Astrocyte (in vitro differentiated cells and primary cell): ENCODE results near the gene PINLYP. TPM values are rescaled to one million over a fixed set of nuclear protein-coding genes. Genes with fewer than 3 reads are reported as not detected.

Experiments
- DNase-seq: peaks from one replicate; pipeline ENCODE4 v3.0.0-alpha.2; 2010; ENCODE audit warnings: low read depth
- FAIRE-seq: peaks from 2 replicates; lab custom pipeline; 2011; peaks lifted over from hg19 to GRCh38; lab: Jason Lieb, UNC
- H2AFZ ChIP-seq: 2 replicates; pipeline ENCODE4 v1.6.0; 2012; ENCODE audit warnings: low read depth, low read length, inconsistent platforms
- H3K27ac ChIP-seq: 2 replicates; pipeline ENCODE4 v1.5.1; 2011; ENCODE audit warnings: low read depth, low read length, inconsistent platforms
- H3K27me3 ChIP-seq: 2 replicates; pipeline ENCODE4 v1.6.0; 2011; ENCODE audit warnings: low read length, inconsistent platforms; ENCODE audit not compliant: insufficient read depth
- H3K36me3 ChIP-seq: 2 replicates; pipeline ENCODE4 v1.5.1; 2011; ENCODE audit warnings: low read length, inconsistent platforms; ENCODE audit not compliant: insufficient read depth
- H3K4me1 ChIP-seq: 2 replicates; pipeline ENCODE4 v1.5.1; 2011; ENCODE audit warnings: low read length, inconsistent platforms; ENCODE audit not compliant: insufficient read depth
- H3K4me2 ChIP-seq: 2 replicates; pipeline ENCODE4 v1.6.0; 2012; ENCODE audit warnings: low read length, inconsistent platforms
- H3K4me3 ChIP-seq: 2 replicates; pipeline ENCODE4 v1.5.1; 2011; ENCODE audit warnings: low read depth, mild to moderate bottlenecking, low read length, inconsistent platforms; ENCODE audit not compliant: insufficient read depth
- H3K79me2 ChIP-seq: 2 replicates; pipeline ENCODE4 v1.6.0; 2012; ENCODE audit warnings: mild to moderate bottlenecking, low read length, inconsistent platforms; ENCODE audit not compliant: insufficient read depth
- H3K9ac ChIP-seq: 2 replicates; pipeline ENCODE4 v1.6.0; 2012; ENCODE audit warnings: mild to moderate bottlenecking, low read length, inconsistent platforms
- H3K9me3 ChIP-seq: 2 replicates; pipeline ENCODE4 v1.5.1; 2012; ENCODE audit warnings: low read depth, mild to moderate bottlenecking, low read length, inconsistent platforms; ENCODE audit not compliant: insufficient read depth
- H4K20me1 ChIP-seq: 2 replicates; pipeline ENCODE4 v1.6.0; 2012; ENCODE audit warnings: low read length, inconsistent platforms; ENCODE audit not compliant: insufficient read depth
- H3K27ac Mint-ChIP-seq: one replicate; pipeline ENCODE4 v1.8.0; 2021; ENCODE audit warnings: mild to moderate bottlenecking, mixed read lengths; ENCODE audit not compliant: unreplicated experiment
- H3K27me3 Mint-ChIP-seq: one replicate; pipeline ENCODE4 v1.8.0; 2021; ENCODE audit warnings: low read depth, mixed read lengths; ENCODE audit not compliant: unreplicated experiment
- H3K36me3 Mint-ChIP-seq: one replicate; pipeline ENCODE4 v1.8.0; 2021; ENCODE audit warnings: low read depth, mixed read lengths; ENCODE audit not compliant: unreplicated experiment
- H3K4me1 Mint-ChIP-seq: one replicate; pipeline ENCODE4 v1.8.0; 2021; ENCODE audit warnings: low read depth, mixed read lengths; ENCODE audit not compliant: unreplicated experiment
- H3K4me3 Mint-ChIP-seq: one replicate; pipeline ENCODE4 v1.8.0; 2021; ENCODE audit warnings: mild to moderate bottlenecking, moderate library complexity, mixed read lengths; ENCODE audit not compliant: unreplicated experiment
- H3K9me3 Mint-ChIP-seq: one replicate; pipeline ENCODE4 v1.8.0; 2021; ENCODE audit warnings: mild to moderate bottlenecking, mixed read lengths; ENCODE audit not compliant: unreplicated experiment
- CTCF ChIP-seq: IDR thresholded peaks from 2 replicates; pipeline ENCODE4 v1.5.1; 2011; ENCODE audit warnings: low read depth, mild to moderate bottlenecking, inconsistent platforms, low read length, moderate library complexity; ENCODE audit not compliant: insufficient read depth
- EZH2 ChIP-seq: IDR thresholded peaks from 2 replicates; pipeline ENCODE4 v1.6.1; 2012; ENCODE audit warnings: mild to moderate bottlenecking, low read length, inconsistent platforms; ENCODE audit not compliant: insufficient read depth
- total RNA-seq: library from RNA; stranded (reverse); gene quantifications from 2 replicates; pipeline ENCODE4 v1.2.1, GENCODE V29; 2021

The PINLYP gene
- total RNA-seq, 1 donor from 2014 or later: 0.30 TPM

- Mint-ChIP-seq H3K9me3 (no peaks in the 10 kb centered on the region), H3K36me3 (peaks cover 1% of the 10 kb centered on the region), H3K4me3 (no peak overlapping the region), H3K4me1 (no peaks in the 10 kb centered on the region), H3K27me3 (no peaks in the 10 kb centered on the region), H3K27ac (no peak overlapping the region)
- no peak overlapping the region for H3K4me3 ChIP-seq
- no peak for FAIRE-seq
- no peaks in the 10 kb centered on the region for H3K9me3 ChIP-seq
- H3K9ac ChIP-seq: no peak overlapping the region
- peaks cover 12% of the 10 kb centered on the region for H4K20me1 ChIP-seq
- H3K27me3 ChIP-seq: no peaks in the 10 kb centered on the region
- H3K79me2 ChIP-seq: peaks cover 25% of the 10 kb centered on the region
- no peak overlapping the region for H2AFZ ChIP-seq
- H3K4me2 ChIP-seq: no peak overlapping the region
- H3K36me3 ChIP-seq: peaks cover 5% of the 10 kb centered on the region
- no peak overlapping the region for H3K27ac ChIP-seq
- H3K4me1 ChIP-seq: peaks cover 4% of the 10 kb centered on the region
- TF ChIP-seq EZH2 (no peak), CTCF (no peak)
- DNase-seq: no peak
Measured at GRCh38 chr19:43569657-43570056, 5.9 kb upstream of the PINLYP start.

GRCh38 chr19:43570174-43570791 lies 5.3 kb upstream of the PINLYP start:
- H3K36me3 Mint-ChIP-seq: peaks cover 1% of the 10 kb centered on the region
- FAIRE-seq (no peak), DNase-seq (no peak)
- H3K9ac ChIP-seq: no peak overlapping the region
- H3K9me3 Mint-ChIP-seq: no peaks in the 10 kb centered on the region
- no peak overlapping the region for H3K27ac Mint-ChIP-seq
- H3K4me3 Mint-ChIP-seq: no peak overlapping the region
- peaks cover 2% of the 10 kb centered on the region for H3K4me1 Mint-ChIP-seq
- H3K4me1 ChIP-seq: peaks cover 7% of the 10 kb centered on the region
- no peak overlapping the region for H2AFZ ChIP-seq
- H3K27ac ChIP-seq: no peak overlapping the region
- H3K79me2 ChIP-seq: peaks cover 31% of the 10 kb centered on the region
- no peak overlapping the region for H3K4me3 ChIP-seq
- H3K9me3 ChIP-seq: no peaks in the 10 kb centered on the region
- no peaks in the 10 kb centered on the region for H3K27me3 Mint-ChIP-seq
- H3K27me3 ChIP-seq: no peaks in the 10 kb centered on the region
- TF ChIP-seq CTCF (no peak), EZH2 (no peak)
- H3K4me2 ChIP-seq: no peak overlapping the region
- peaks cover 5% of the 10 kb centered on the region for H3K36me3 ChIP-seq
- peaks cover 12% of the 10 kb centered on the region for H4K20me1 ChIP-seq

- H3K27ac Mint-ChIP-seq: no peak overlapping the region
- Histone ChIP-seq H3K9ac (no peak overlapping the region), H3K4me3 (no peak overlapping the region), H4K20me1 (peaks cover 12% of the 10 kb centered on the region), H3K4me1 (peaks cover 11% of the 10 kb centered on the region), H2AFZ (no peak overlapping the region), H3K4me2 (no peak overlapping the region), H3K79me2 (peaks cover 28% of the 10 kb centered on the region), H3K36me3 (peaks cover 5% of the 10 kb centered on the region), H3K27me3 (no peaks in the 10 kb centered on the region), H3K9me3 (no peaks in the 10 kb centered on the region), H3K27ac (no peak overlapping the region)
- TF ChIP-seq CTCF: no peak
- no peak for TF ChIP-seq EZH2
- peaks cover 2% of the 10 kb centered on the region for H3K9me3 Mint-ChIP-seq
- H3K27me3 Mint-ChIP-seq: no peaks in the 10 kb centered on the region
- peaks cover 1% of the 10 kb centered on the region for H3K36me3 Mint-ChIP-seq
- DNase-seq (no peak), FAIRE-seq (no peak)
- H3K4me3 Mint-ChIP-seq: no peak overlapping the region
- H3K4me1 Mint-ChIP-seq: peaks cover 2% of the 10 kb centered on the region
Measured at GRCh38 chr19:43572171-43572588, 3.4 kb upstream of the PINLYP start.
